NCI-H128 (cell line): Measurements from ENCODE around the gene PHF12.
"Not testable (repeated sequence)": the region's sequence is repeated elsewhere in the genome, so short reads cannot be mapped to it uniquely, and the experiment has no call there.

ENCODE experiments used
- DNase-seq: peaks from one replicate; lab custom pipeline; 2025; ENCODE audit not compliant: unreplicated experiment; lab: John Stamatoyannopoulos, UW

The PHF12 gene

DNA sequence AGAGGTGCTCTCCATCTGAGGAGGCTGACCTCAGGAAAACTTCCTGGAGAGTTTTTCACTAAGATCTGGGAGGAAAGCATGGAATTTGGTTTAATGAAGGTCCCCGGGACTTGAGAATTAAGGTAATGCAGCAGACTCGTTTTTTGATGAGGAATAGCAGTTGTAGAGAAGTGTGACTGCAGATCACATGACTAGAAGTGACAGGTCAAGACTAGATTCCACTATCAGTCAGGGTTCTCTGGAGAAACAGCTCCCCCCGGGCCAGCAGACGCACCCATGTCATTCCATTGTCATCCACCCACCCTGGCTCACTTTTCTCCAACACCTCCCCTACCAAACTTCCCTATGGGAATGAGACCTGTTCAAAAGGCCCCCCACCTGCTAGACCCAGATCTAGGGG is 46.5 kb downstream of the PHF12 start:
- no peak for DNase-seq

GRCh38 chr17:28903546-28903841 is 47.8 kb downstream of the PHF12 start:
- not testable (repeated sequence) for DNase-seq

DNA sequence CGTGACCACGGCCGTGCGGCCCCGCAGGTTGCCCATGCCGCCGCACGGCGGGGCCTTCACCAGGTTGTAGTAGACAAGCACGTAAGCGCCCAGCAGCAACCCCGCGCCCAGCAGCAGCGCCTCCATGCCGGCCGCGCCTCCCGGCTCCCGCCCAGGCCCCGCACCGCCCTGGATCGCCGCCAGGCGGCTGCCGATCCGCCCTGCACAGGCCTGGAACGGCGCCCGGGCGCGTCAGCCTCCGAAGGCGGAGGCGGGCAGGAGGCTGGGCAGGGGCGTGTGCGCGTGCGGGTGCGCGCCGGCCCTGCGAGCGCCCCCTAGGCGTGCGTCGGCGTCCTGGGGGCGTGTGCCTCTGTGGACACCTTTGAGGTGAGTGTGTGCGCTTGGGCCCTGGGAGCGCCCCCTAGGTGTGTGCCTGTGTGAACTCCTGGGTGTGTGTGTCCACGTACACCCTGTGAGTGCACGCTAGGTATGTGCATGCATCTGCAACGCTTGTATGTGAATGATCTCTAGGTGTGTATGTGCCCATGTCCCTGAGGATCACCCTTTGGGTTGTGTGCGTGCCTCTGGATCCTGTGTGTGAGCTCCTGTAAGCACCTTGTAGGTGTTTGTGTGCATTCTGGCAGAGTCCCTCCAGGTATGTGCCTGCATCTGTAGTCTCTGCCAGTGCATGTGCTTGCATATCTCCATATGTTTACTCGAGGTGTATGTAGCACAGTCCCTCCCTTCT is 48.3 kb downstream of the PHF12 start, which contains the start of gene DHRS13:
DHRS13 (minus strand) TSS at position 261 of the 727 bp plus-strand sequence; CDS start at position 126, 135 bp downstream.
- peak; percentile 78 for DNase-seq

GRCh38 chr17:28901866-28902818 is 49.2 kb downstream of the PHF12 start:
- DNase-seq = peak; percentile 14

GRCh38 chr17:28900986-28901726 is 50.2 kb downstream of the PHF12 start:
- DNase-seq = no peak

- DNase-seq = no peak
These were observed 52.0 kb downstream of the PHF12 start for GRCh38 chr17:28899212-28899815.

GRCh38 chr17:28898527-28898955 is 52.8 kb downstream of the PHF12 start:
- DNase-seq = no peak

DNA sequence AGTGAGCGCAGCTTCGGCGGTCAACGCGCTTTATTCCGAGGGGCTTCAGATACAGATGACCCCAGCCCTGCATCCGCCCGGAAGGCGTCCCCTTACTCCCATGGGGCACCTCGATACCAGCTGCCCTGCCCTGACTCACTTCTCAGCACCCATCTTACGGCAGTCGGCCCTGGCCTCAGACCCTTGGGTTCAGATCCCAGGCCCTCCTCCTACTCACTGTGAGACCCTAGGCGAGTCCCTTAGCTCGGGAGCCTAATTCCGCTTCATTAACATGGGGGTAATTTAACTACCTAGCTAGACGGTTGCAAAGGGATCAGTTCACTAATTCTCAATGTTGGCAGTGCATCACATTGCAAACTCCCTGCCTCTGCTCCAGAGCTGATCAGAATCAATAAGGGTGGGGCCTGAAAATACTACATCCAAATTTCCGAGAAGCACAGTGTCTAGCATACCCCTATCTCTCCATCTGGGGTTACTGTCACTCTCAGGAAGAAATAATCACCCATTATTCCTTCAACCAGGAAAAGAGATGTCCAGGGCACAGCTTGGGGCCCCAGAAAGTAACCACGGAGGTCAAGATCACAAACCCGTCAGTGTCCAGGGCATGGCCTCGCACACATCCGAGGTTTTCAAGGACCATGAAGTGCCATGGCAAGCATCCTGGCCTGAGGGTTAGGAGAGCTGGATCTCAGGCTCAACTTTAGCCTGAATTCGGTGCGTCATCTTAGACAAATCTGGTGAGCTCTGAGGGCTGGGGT is 53.4 kb downstream of the PHF12 start:
- DNase-seq = no peak

DNA sequence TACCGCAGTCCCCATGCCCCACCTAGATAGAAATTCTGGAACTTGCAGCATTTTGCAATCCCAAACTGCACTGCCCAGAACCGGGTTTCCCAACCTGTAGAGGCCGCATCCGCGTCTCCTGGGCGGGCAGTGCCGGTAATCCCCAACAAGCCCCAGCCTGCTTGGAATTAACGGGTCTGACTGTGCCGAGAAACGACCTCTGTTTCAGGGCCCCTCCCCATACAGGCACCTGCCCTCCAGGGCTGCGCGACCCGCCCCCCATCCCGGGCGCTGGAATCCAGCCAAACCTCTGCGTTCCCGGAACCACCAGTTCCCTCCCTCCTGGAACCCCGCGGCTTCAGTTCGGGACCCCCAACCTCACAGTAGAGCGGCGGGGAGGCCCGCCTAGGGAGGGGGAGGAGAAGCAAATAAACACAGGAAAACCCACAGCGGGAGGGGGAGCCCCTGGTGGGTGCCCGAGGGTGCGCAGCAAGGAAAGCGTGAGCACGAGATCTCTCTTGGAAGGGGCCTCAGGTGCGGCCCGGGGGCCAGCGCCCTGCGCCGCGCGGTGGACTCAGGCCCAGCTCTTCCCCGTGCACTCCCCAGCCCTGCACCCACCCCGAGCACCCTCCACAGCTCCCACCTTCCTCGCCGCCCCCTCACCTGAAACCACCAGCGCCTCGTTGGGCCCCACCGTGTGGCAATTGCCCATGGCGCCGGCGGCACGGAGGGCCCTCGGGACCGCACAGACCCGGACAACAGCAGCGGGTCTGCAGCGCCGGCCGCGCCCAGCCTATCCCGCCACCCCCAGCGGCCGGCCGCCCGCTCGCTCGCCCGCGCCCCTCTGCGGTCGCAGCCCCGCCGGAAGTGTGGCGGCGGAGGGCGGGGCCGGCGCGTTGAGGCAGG is 54.2 kb downstream of the PHF12 start, which contains the start of gene FLOT2:
FLOT2 (minus strand) TSS at position 850 of the 885 bp plus-strand sequence; CDS start at position 691, 159 bp downstream.
- peak; percentile 12 for DNase-seq

GRCh38 chr17:28896491-28896883 is 54.8 kb downstream of the PHF12 start:
- no peak for DNase-seq

DNA sequence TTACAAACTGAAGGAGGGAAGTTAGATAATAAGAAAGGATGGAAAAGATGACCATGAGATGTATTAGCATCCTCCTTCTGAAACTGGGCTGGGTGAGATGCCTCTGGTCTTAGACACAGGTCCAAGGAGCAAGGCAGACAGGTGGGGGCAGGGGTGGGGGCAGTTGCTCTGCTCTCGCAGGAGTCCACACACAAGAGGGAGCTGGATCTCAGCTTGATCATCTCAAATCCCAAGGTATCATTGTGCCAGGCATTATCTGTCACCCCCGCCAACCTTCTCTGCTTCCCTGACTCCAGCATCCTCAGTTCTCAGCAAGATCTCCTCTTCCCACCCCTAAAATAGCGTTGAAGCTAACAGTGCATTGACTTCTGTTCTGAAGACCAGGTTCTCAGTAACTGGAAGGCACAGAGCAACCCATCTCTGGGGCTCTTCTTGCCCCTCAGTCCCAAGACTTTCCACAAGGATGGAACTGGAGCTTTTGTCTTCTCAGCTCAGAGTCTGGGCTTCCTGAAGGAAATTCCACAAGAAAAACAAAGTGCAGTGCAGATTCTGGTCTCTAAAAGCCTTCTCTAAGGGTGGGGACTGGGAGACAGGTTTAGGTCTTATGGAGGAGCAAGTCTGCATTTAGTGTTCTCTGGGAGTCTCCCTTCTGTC is 55.4 kb downstream of the PHF12 start:
- DNase-seq = no peak

DNA sequence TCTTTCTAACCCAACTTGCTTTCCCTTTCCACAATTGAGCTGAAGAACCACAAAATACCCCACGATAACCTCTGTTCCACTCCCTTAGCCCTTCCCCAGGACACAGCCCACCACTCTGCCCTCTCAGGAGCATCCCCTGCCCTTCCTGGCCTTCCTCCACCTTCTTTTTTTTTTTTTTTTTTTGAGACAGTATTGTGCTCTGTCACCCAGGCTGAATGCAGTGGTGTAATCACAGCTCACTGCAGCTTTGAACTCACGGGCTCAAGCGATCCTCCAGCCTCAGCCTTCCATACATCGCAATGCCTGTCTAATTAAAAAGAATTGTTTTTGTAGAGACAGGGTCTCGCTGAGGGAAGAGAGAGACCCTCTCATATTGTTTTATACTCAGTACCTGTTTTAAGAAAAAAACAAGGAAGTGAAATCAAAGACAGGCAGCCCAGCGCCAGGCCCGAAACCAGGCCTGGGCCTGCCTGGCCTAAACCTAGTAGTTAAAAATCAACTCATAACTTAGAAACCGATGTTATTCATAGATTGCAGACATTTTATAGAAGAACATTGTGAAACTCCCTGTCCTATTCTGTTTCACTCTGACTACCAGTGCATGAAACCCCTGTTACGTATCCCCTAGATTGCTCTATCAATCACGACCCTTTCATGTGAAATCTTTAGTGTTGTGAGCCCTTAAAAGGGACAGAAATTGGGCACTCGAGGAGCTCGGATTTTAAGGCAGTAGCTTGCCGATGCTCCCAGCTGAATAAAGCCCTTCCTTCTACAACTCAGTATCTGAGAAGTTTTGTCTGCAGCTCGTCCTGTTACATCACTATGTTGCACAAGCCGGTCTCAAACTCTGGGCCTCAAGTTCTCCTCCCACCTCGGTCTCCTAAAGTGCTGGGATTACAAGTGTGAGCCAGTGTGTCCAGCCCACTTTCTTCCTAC is 57.8 kb downstream of the PHF12 start:
- DNase-seq = not testable (repeated sequence)

DNA sequence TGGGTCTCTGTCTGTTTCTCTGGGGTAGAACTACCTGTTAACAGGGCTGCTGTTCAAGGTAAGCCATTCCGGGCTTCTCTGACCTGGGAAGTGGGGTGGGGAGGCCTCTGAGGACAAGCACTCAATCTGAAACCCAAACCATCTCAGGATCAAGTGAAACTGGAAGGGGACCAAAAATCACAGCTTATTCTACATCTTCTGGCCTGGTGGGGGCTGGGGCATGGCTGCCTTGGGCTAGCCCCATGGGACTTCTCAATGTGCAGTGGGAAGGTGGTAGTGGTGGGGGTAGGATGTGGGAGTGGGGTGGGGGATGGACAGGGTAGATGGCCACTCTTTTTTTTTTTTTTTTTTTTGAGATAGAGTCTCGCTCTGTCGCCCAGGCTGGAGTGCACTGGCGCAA is 59.3 kb downstream of the PHF12 start:
- DNase-seq = no peak

- no peak for DNase-seq
These were observed 60.1 kb downstream of the PHF12 start for GRCh38 chr17:28891201-28891600.

GRCh38 chr17:28889996-28890395 is 61.3 kb downstream of the PHF12 start:
- DNase-seq = no peak

- DNase-seq = no peak
These were observed 62.5 kb downstream of the PHF12 start for GRCh38 chr17:28888832-28889231.

DNA sequence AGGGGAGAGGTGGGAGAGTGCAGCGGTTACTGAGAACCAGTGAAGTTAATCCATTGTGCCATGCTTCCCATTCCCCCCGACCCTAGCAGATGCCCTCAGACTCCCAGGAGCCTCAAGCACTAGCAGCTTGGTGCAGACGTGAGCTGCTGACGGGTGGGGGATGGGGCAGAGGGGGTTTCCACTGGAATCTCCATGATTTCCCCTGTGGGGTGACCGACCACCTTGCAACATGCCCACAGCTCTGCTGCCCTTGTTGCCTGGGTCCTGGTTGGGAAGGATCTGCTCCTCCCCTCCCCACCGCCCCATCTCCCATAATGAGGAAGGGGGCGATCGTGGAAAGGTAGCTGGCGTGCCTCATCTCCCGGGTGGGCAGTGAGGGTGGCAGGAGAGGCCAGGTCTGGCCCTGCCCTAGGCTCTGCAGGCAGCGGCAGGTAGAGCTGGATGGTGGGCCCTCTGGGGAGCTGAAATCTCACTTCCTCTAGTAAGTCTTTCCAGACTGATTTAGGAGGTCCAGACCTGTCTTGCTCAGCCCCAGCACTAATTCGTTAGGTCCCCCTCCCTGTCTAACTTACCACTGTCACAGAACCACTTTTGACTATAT is 63.3 kb downstream of the PHF12 start:
- no peak for DNase-seq
